Upper lobe of left lung (tissue), 6 donors: ENCODE data around the gene CFAP73. TPM values are rescaled to one million over a fixed set of nuclear protein-coding genes. Genes with fewer than 3 reads are reported as not detected.

Experiments used
- ATAC-seq, 2 donors: fragments of 200-7000 bp; cut with Tn5 transposase; one replicate each; pipeline ENCODE4 v1.9.1; 2022; ENCODE audit warnings: mild to moderate bottlenecking in 2 of 2, moderate library complexity in 2 of 2; ENCODE audit not compliant: low FRiP score in 2 of 2
- DNase-seq, 2 donors: peaks; one replicate each; pipeline ENCODE4 v3.0.0-alpha.2; 2019 to 2020
- H3K27ac ChIP-seq, 4 donors: fragments of 200-600 bp; sonication (generic); one replicate each; pipeline ENCODE4 v1.5.1; 2016 to 2019
- H3K27me3 ChIP-seq, 4 donors: fragments of 200-600 bp; sonication (generic); one replicate each; pipeline ENCODE4 v1.5.1; 2017 to 2019
- H3K36me3 ChIP-seq, 4 donors: fragments of 200-600 bp; sonication (generic); one replicate each; pipeline ENCODE4 v1.5.1; 2016 to 2019
- H3K4me1 ChIP-seq, 4 donors: fragments of 200-600 bp; sonication (generic); one replicate each; pipeline ENCODE4 v1.5.1; 2018 to 2019
- H3K4me3 ChIP-seq, 4 donors: fragments of 200-600 bp; sonication (generic); one replicate each; pipeline ENCODE4 v1.5.1; 2017 to 2019; ENCODE audit warnings: mild to moderate bottlenecking in 2 of 4, moderate library complexity in 1 of 4
- H3K9me3 ChIP-seq, 4 donors: fragments of 200-600 bp; sonication (generic); one replicate each; pipeline ENCODE4 v1.5.1; 2018 to 2019
- EP300 ChIP-seq, 4 donors: sonication (generic); formaldehyde crosslinking; IDR thresholded peaks; one replicate each; pipeline ENCODE4 v1.5.1; 2017; ENCODE audit warnings: antibody characterized with exemption in 4 of 4, control low read depth in 2 of 4
- POLR2A ChIP-seq, 4 donors: fragments of 450-650 bp; IDR thresholded peaks; one replicate each; pipeline ENCODE4 v1.5.1; 2016 to 2017; ENCODE audit warnings: antibody characterized with exemption in 4 of 4, mild to moderate bottlenecking in 2 of 4
- POLR2AphosphoS5 ChIP-seq, 2 donors: sonication (generic); formaldehyde crosslinking; IDR thresholded peaks; one replicate each; pipeline ENCODE4 v1.5.1; 2017; ENCODE audit warnings: antibody characterized with exemption in 2 of 2
- whole genome bisulfite sequencing, 2 donors: methylation state at CpG; one replicate each; pipeline ENCODE4 v1.1.5; 2017 to 2018; 5-methylcytosine and 5-hydroxymethylcytosine counted together
- total RNA-seq, 6 donors: library from RNA; depleted of rRNA in 4 of 6; stranded (reverse); fragments of >200 nt in 4 of 6; gene quantifications; one replicate each; pipeline versions ENCODE4 v1.1.0 to v1.2.1, GENCODE V29; 2016 to 2021
- TF ChIP-seq, protein P1 (sequence below), 6 experiments: fragments of 450-650 bp in 4 of 6; fragments of 200-600 bp in 2 of 6; sonication (generic) in 2 of 6; IDR thresholded peaks; one replicate each; pipeline ENCODE4 v1.5.1; 2016 to 2019; ENCODE audit warnings: antibody characterized with exemption in 6 of 6
- donor health status: DM: no; HTN: no; CAD: no; lungs with moderate emphysema.
- donor health status: DM: no; HTN: yes; CAD: no; lungs with severe emphysema.

Gene CFAP73
- total RNA-seq, 6 donors from 2014 or later = 0.97 to 34.1 (median 15.4) TPM

DNA sequence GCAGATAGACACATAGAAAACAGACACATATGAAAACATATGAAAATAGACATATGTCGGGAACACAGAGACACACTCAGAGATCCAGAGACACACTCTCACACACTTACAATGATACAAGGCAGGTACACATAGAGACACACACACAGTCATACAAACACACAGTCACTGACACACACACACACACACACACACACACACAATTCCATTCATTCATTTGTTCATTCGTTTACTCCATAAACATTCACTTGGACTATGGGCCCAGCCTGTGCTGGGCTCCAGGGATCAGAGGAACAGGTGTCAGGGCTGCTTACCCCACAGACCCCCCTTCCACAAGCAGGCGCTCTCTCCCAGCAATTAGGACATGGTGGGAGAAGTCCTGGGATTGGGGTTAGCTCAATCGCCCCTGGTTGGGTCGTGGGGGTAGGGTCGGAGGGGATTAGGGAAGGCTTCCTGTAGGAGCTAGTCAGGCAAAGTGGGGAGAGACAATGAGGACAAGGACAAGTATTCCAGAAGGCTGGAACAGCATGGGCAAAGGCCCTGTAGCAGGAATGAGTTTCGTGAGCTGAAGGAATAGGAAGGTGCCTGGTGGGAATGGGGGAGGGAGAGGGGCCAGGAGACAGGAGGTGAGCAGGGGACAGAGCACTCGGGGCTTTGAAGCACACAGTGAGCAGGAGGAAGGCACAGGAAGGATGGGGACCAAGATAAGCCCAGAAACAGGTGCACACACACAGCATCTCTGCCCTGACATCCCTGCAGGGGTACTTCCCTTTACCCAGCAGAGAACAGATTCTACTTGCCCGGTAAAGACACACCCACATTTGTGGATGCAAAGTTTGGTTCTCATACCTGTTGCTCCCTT lies 20.5 kb upstream of the CFAP73 start:
- ATAC-seq = no peak
- H3K4me1 ChIP-seq = no peaks in the 10 kb centered on the region
- TF ChIP-seq, protein P1, sequence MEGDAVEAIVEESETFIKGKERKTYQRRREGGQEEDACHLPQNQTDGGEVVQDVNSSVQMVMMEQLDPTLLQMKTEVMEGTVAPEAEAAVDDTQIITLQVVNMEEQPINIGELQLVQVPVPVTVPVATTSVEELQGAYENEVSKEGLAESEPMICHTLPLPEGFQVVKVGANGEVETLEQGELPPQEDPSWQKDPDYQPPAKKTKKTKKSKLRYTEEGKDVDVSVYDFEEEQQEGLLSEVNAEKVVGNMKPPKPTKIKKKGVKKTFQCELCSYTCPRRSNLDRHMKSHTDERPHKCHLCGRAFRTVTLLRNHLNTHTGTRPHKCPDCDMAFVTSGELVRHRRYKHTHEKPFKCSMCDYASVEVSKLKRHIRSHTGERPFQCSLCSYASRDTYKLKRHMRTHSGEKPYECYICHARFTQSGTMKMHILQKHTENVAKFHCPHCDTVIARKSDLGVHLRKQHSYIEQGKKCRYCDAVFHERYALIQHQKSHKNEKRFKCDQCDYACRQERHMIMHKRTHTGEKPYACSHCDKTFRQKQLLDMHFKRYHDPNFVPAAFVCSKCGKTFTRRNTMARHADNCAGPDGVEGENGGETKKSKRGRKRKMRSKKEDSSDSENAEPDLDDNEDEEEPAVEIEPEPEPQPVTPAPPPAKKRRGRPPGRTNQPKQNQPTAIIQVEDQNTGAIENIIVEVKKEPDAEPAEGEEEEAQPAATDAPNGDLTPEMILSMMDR (IDR thresholded peaks at IDR 0.05) = no peak
- TF ChIP-seq POLR2A (IDR thresholded peaks at IDR 0.05) = no peak
- TF ChIP-seq EP300 (IDR thresholded peaks at IDR 0.05) = no peak
- no peak for TF ChIP-seq POLR2AphosphoS5 (IDR thresholded peaks at IDR 0.05)
- WGBS, 2 donors = 59 to 60% methylated on average over 9 of the region's 9 CpGs
- no peak overlapping the region for H3K4me3 ChIP-seq
- no peaks in the 10 kb centered on the region for H3K9me3 ChIP-seq
- H3K27ac ChIP-seq = no peak overlapping the region
- H3K36me3 ChIP-seq = no peaks in the 10 kb centered on the region
- no peaks in the 10 kb centered on the region for H3K27me3 ChIP-seq
- no peak for DNase-seq

DNA sequence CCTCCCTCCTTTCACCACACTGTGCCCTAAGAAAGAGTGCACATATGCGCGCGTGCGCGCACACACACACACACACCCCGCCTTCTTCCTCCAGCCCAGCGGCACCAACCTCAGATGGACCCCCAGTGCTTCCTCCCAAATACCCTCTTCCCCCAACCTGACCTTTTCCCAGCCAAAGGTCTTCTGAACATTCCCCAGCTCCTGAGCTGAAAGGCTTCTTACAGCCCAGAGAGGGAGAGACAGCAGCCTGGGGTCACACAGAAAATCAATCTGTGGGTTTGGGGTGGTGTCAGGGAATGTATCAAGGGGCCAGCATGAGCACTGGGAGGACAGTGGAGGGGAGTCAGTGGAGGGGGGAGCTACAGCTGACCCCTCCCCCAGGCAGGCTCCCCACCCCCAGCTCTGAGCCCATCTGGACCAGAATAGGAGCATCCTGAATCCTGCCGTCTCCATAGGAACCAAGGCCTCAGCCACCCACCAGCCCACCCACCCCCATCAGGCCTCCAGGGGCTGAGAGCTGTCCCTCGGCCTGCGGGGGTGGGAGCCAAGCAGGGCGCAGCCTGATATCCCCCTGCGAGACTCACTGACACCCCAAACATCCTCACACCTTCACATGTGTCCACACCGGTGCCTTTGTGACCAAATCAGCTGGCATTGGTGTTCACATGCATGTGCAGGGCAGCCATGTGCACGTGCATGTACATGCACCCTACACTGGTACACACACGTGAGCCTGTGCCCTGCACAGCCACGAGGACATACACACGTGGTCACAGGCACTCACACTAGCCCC lies 19.7 kb upstream of the CFAP73 start:
- H3K9me3 ChIP-seq = no peaks in the 10 kb centered on the region
- no peaks in the 10 kb centered on the region for H3K27me3 ChIP-seq
- DNase-seq = peak in 1 of 2 donors; percentile 58

DNA sequence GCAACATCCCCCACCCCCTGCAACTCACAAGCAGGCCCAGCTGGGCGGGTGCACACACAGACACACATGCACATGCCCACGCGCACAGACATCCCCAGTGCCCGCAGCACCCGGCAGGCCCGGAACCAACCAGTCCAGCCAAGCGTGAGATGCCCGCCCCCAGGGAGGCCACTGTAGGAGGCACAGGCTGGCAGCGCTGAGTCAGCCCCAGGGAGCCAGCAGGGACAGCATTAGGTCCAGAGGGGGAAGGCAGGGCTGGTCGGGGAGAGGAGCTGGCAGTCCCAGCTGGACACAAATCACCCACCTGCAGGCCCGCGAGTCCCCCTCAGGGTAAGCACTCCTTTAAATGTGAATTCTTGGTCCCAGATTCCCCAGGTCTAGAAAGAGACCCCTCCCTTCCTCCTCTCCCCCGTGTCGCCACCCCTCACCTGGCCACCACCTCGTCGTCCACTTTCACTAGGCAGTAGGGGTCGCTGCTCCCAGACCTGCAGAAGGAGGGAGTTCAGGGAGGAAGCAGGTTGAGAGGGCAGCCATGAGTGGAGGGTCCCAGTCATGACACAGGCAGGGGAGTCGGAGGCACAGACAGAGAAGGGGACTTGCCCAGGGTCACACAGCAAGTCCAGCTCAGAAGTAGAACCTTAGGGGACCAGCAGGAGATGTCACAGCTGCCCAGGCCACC lies 18.9 kb upstream of the CFAP73 start:
- 13 to 40% methylated on average over 1 to 12 of the region's 18 CpGs for WGBS, 2 donors
- no peak overlapping the region for H3K27ac ChIP-seq
- H3K9me3 ChIP-seq = no peaks in the 10 kb centered on the region
- TF ChIP-seq, protein P1 (IDR thresholded peaks at IDR 0.05) = no peak
- TF ChIP-seq POLR2A (IDR thresholded peaks at IDR 0.05) = no peak
- no peak for DNase-seq
- ATAC-seq = peak in 1 of 2 donors; percentile 12
- H3K4me1 ChIP-seq = peaks cover 0 to 6% (median 4%) of the 10 kb centered on the region in 4 donors
- H3K36me3 ChIP-seq = no peaks in the 10 kb centered on the region
- peaks cover 0 to 5% (median 0%) of the 10 kb centered on the region in 4 donors for H3K27me3 ChIP-seq
- no peak overlapping the region for H3K4me3 ChIP-seq

More for the DNA sequence above, 19.7 kb upstream of the CFAP73 start:
- WGBS, 2 donors = 70 to 85% methylated on average over 7 to 14 of the region's 17 CpGs
- ATAC-seq = peak in 1 of 2 donors; percentile 3
- TF ChIP-seq POLR2A (IDR thresholded peaks at IDR 0.05) = no peak
- no peak for TF ChIP-seq POLR2AphosphoS5 (IDR thresholded peaks at IDR 0.05)
- TF ChIP-seq EP300 (IDR thresholded peaks at IDR 0.05) = no peak
- TF ChIP-seq, protein P1 (IDR thresholded peaks at IDR 0.05) = no peak
- no peaks in the 10 kb centered on the region for H3K36me3 ChIP-seq
- no peak overlapping the region for H3K4me3 ChIP-seq
- no peak overlapping the region for H3K27ac ChIP-seq
- no peaks in the 10 kb centered on the region for H3K4me1 ChIP-seq

DNA sequence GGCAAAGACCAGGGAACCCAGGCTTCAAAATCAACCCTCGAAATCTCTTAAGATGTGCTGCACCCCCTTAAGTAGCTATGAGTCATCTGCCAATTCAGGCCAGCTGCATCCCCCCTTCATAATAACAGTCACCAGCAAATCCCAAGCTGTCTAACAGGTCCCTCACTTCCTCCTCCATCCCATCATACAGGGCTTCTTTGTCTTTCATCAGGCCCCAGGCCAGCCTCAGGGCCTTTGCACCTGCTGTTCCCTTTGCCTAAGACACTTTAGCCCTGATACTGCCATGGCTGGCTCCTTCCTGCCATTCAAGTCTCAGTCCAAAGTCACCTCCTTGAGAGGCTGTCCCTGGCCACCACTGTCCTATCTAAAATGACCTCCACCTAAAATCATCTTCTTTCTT lies 18.0 kb upstream of the CFAP73 start:
- no peaks in the 10 kb centered on the region for H3K9me3 ChIP-seq
- DNase-seq (no peak), ATAC-seq (no peak)
- 30 to 78% methylated on average over 1 of the region's 1 CpG for WGBS, 2 donors
- H3K4me1 ChIP-seq = peaks cover 0 to 14% (median 11%) of the 10 kb centered on the region in 4 donors
- H3K27me3 ChIP-seq = peaks cover 0 to 10% (median 0%) of the 10 kb centered on the region in 4 donors
- no peak overlapping the region for H3K27ac ChIP-seq
- no peaks in the 10 kb centered on the region for H3K36me3 ChIP-seq
- TF ChIP-seq POLR2AphosphoS5 (IDR thresholded peaks at IDR 0.05) = no peak
- no peak for TF ChIP-seq EP300 (IDR thresholded peaks at IDR 0.05)
- TF ChIP-seq POLR2A (IDR thresholded peaks at IDR 0.05) = no peak
- TF ChIP-seq, protein P1 (IDR thresholded peaks at IDR 0.05) = no peak
- H3K4me3 ChIP-seq = no peak overlapping the region
